Cardiac fibroblast (primary cell): ENCODE data around the gene ONECUT3.

Experiments used
- DNase-seq, 2 donors: peaks; one replicate each; pipeline versions ENCODE4 v3.0.0 to v3.0.0-alpha.2; 2010; ENCODE audit warnings: low read depth in 2 of 2
- H3K4me3 ChIP-seq, 2 donors: replicated peaks in 1 of 2; 1 replicate in 1 of 2; 2 replicates in 1 of 2; pipeline ENCODE4 v1.5.1; 2011; ENCODE audit warnings: low read depth in 2 of 2, low read length in 2 of 2, mild to moderate bottlenecking in 2 of 2, moderate library complexity in 1 of 2
- TF ChIP-seq, protein P1 (sequence below): IDR thresholded peaks from one replicate; pipeline ENCODE4 v1.5.1; 2011; ENCODE audit warnings: low read depth, mild to moderate bottlenecking, low read length, inconsistent platforms

The ONECUT3 gene

DNA sequence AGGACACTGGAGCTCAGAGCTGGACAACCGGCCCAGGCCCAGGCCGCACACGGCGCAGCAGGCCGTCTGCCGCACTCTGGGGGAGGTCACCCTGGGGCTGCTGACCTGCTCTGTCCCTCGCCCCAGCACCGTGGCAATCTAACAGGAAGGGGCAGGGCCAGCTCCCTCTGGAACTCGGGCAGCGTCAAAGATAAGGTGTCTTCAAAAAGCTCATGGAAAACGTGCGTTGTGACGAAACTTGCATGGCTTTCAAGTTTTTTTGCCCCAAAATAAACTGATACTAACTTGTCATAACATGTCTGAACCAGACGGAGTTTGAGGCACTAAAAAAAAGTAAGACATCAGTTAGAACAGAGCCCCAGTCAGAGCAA lies 70.9 kb downstream of the ONECUT3 start:
- no peak overlapping the region for H3K4me3 ChIP-seq
- TF ChIP-seq, protein P1, sequence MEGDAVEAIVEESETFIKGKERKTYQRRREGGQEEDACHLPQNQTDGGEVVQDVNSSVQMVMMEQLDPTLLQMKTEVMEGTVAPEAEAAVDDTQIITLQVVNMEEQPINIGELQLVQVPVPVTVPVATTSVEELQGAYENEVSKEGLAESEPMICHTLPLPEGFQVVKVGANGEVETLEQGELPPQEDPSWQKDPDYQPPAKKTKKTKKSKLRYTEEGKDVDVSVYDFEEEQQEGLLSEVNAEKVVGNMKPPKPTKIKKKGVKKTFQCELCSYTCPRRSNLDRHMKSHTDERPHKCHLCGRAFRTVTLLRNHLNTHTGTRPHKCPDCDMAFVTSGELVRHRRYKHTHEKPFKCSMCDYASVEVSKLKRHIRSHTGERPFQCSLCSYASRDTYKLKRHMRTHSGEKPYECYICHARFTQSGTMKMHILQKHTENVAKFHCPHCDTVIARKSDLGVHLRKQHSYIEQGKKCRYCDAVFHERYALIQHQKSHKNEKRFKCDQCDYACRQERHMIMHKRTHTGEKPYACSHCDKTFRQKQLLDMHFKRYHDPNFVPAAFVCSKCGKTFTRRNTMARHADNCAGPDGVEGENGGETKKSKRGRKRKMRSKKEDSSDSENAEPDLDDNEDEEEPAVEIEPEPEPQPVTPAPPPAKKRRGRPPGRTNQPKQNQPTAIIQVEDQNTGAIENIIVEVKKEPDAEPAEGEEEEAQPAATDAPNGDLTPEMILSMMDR = no peak
- DNase-seq = no peak

DNA sequence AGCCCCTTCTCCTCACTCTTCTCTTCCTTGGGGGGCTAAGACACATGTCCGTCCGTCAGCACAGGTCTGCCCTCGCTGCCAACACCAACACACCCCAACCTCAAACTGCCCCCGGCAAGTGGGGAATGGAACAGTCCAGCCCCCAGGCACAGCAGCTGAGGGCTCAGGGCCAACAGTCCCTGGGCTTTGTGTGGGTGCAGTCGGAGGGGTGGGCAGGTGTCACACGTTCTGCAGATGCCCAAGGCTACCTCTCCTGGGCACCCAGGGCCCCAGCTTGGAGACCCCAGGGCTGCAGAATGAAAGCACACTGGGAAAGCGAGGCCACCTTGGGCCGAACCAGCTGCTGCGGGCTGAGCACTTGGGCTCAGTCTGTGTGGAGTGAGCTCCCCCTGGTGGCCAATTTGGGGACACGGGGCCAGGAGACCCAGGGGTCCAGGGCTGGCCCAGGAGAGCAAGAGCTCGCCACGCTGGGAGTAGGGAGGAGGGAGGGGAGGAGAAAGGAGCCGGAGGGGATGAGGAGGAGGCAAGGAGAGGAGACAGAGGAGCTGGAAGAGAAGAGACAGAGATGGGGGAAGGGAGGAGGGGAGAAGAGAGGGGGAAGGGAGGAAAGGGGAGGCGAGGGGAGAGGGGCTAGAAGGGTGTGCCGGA lies 72.7 kb downstream of the ONECUT3 start:
- TF ChIP-seq, protein P1 = peak; percentile 91
- no peak overlapping the region for H3K4me3 ChIP-seq
- peak; percentile 69 to 74 for DNase-seq

DNA sequence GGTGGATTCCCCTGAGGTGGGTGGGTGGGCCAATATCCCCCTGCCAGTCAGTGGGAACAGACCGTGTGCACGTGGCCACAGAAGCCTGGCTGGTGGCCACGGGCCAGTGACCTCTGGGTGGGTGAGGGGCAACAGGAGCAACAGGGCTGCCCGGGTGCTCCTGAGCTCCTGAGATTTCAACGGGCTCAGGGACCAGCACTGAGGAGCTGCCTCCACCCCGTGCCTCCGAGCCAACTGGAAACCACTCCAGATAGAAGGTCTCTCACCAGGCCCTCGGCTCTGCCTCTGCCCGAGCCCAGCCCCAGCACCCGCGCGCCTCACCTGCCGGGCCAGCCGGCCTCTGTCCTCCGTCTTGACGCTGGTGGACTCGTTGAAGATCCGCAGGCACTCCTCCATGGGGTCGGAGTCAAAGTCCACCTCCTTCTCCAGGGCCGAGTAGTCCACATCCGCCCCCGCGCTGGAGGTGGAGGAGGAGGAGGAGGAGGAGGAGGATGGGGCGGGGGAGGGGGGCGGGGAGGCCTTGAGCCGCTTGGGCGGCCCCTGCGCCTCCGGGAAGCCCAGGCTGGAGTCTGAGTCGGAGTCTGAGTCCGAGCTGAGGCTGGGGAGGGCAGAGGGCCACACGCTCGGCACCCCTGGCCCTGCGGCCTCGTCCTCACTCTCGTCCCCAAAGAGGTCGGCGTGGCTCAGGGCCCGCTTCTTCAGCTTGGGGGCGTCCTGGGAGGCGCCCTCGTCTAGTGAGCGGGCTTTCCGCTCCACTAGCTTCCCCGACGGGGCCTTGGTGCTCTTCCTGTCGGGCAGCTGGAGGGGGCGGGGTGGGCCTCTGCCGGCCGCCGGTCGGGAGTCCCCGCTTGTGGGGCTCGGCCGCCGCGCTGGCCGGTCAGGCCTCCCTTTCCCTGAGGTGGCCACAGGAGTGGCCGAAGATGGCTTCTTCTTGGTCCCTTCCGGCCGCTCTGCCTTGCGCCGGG lies 73.5 kb downstream of the ONECUT3 start:
- no peak overlapping the region for H3K4me3 ChIP-seq
- TF ChIP-seq, protein P1 = no peak
- DNase-seq = no peak

DNA sequence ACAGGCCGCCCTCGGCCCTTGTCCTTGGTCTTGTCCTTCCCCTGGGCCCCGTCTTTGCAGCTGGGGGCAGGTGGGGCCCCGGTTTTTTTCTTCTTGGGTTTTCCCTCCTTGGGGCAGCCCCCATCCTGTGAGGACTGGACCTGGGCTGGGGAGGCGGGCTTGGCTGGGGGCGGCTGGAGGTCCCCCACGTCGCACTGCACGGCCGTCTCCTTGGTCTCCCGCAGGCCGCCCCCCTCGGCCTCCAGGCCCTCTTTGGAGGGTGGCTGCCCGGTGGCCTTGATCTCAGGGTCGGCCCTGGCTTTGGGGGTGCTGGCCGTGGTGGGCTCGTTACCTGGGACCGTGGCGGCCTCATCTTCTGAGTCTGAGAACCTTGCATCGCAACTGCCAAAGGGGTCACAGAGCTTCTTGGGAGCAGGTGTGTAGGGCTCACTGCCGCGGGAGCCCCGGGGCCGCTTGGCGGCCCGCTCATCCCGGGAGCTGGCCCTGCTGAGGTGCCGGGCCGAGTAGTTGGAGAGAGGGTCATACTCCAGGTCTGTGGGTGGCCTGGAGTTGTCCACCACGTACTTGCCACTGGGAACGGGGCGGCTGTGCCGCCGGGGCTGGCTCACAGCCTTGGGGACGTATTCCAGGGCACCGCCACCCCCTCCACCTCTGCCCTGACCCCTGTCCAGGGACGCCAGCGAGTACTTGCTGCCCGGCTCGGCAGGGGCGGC lies 74.4 kb downstream of the ONECUT3 start:
- TF ChIP-seq, protein P1 = no peak
- DNase-seq = no peak
- no peak overlapping the region for H3K4me3 ChIP-seq

GRCh38 chr19:1828279-1829238 lies 75.3 kb downstream of the ONECUT3 start:
- H3K4me3 ChIP-seq = no peak overlapping the region
- no peak for DNase-seq
- TF ChIP-seq, protein P1 = no peak

GRCh38 chr19:1829958-1830357 lies 76.7 kb downstream of the ONECUT3 start:
- TF ChIP-seq, protein P1 = no peak
- no peak for DNase-seq
- no peak overlapping the region for H3K4me3 ChIP-seq
